ENCODE data around the gene DLGAP4. TPM values are rescaled to one million over a fixed set of nuclear protein-coding genes. Genes with fewer than 3 reads are reported as not detected.

Gene DLGAP4
- total and polyA plus RNA-seq, 9 of the 15 experiments (the other 6 are each of a cell fraction or from before 2014, with no cell fraction given) = 0.31 to 34.1 (median 4.5) TPM

DNA sequence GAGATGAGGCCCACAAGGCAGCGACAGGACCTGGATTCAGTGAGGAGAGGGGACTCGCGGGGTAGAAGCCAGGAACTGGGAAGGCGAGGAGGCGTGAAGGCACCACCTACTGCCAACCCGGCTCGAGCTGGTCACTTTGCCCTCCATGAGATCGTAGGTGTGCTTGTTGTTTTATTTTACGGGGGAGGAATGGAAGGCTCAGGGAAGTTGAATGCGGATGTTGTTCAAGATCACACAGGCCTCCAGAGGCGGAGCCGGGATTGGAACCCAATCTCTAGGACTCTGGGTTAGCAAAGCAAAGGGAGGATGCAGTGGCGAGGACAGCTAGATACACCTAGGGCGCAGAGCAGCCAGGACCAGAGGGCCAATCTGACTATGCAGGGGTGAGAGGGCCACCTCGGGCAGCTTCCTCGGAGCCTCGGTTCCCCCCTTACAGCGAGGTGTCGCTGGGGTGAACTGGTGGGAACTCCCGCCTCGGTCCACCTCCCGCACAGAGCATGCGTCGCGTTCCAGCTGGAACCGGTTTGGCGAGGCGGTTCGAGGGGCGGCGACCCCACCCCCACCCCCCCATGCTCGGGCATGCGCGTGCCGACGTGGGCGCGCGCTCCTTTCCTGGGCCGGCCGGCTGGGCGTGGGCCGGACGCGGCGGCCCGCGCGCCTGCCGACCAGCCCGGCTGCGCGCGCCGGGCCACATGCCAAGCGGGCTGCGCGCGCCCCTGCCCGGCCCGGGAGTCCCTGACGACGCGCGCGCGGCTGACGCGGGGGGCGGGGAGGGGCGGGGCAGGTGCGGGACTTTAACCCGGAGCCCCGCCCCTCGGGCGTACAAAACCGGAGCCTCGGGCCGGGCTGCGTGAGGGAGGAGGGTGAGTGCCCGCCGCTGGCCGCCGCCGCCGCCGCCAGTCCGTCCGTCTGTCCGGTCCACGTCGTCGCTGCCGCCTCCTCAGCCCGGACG lies 154.8 kb downstream of the DLGAP4 start (continued):
- TF ChIP-seq, protein P1, sequence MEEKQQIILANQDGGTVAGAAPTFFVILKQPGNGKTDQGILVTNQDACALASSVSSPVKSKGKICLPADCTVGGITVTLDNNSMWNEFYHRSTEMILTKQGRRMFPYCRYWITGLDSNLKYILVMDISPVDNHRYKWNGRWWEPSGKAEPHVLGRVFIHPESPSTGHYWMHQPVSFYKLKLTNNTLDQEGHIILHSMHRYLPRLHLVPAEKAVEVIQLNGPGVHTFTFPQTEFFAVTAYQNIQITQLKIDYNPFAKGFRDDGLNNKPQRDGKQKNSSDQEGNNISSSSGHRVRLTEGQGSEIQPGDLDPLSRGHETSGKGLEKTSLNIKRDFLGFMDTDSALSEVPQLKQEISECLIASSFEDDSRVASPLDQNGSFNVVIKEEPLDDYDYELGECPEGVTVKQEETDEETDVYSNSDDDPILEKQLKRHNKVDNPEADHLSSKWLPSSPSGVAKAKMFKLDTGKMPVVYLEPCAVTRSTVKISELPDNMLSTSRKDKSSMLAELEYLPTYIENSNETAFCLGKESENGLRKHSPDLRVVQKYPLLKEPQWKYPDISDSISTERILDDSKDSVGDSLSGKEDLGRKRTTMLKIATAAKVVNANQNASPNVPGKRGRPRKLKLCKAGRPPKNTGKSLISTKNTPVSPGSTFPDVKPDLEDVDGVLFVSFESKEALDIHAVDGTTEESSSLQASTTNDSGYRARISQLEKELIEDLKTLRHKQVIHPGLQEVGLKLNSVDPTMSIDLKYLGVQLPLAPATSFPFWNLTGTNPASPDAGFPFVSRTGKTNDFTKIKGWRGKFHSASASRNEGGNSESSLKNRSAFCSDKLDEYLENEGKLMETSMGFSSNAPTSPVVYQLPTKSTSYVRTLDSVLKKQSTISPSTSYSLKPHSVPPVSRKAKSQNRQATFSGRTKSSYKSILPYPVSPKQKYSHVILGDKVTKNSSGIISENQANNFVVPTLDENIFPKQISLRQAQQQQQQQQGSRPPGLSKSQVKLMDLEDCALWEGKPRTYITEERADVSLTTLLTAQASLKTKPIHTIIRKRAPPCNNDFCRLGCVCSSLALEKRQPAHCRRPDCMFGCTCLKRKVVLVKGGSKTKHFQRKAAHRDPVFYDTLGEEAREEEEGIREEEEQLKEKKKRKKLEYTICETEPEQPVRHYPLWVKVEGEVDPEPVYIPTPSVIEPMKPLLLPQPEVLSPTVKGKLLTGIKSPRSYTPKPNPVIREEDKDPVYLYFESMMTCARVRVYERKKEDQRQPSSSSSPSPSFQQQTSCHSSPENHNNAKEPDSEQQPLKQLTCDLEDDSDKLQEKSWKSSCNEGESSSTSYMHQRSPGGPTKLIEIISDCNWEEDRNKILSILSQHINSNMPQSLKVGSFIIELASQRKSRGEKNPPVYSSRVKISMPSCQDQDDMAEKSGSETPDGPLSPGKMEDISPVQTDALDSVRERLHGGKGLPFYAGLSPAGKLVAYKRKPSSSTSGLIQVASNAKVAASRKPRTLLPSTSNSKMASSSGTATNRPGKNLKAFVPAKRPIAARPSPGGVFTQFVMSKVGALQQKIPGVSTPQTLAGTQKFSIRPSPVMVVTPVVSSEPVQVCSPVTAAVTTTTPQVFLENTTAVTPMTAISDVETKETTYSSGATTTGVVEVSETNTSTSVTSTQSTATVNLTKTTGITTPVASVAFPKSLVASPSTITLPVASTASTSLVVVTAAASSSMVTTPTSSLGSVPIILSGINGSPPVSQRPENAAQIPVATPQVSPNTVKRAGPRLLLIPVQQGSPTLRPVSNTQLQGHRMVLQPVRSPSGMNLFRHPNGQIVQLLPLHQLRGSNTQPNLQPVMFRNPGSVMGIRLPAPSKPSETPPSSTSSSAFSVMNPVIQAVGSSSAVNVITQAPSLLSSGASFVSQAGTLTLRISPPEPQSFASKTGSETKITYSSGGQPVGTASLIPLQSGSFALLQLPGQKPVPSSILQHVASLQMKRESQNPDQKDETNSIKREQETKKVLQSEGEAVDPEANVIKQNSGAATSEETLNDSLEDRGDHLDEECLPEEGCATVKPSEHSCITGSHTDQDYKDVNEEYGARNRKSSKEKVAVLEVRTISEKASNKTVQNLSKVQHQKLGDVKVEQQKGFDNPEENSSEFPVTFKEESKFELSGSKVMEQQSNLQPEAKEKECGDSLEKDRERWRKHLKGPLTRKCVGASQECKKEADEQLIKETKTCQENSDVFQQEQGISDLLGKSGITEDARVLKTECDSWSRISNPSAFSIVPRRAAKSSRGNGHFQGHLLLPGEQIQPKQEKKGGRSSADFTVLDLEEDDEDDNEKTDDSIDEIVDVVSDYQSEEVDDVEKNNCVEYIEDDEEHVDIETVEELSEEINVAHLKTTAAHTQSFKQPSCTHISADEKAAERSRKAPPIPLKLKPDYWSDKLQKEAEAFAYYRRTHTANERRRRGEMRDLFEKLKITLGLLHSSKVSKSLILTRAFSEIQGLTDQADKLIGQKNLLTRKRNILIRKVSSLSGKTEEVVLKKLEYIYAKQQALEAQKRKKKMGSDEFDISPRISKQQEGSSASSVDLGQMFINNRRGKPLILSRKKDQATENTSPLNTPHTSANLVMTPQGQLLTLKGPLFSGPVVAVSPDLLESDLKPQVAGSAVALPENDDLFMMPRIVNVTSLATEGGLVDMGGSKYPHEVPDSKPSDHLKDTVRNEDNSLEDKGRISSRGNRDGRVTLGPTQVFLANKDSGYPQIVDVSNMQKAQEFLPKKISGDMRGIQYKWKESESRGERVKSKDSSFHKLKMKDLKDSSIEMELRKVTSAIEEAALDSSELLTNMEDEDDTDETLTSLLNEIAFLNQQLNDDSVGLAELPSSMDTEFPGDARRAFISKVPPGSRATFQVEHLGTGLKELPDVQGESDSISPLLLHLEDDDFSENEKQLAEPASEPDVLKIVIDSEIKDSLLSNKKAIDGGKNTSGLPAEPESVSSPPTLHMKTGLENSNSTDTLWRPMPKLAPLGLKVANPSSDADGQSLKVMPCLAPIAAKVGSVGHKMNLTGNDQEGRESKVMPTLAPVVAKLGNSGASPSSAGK (IDR thresholded peaks at IDR 0.05) = peak; percentile 99
- TF ChIP-seq ZNF3 (CRISPR knock-in tag; IDR thresholded peaks at IDR 0.05) (no peak), HIVEP1 (CRISPR knock-in tag; IDR thresholded peaks at IDR 0.05) (peak; percentile 57; the same call in 1 of the 2 replicates), ZSCAN32 (CRISPR knock-in tag; IDR thresholded peaks at IDR 0.05) (no peak)
- TF ChIP-seq, protein P2, sequence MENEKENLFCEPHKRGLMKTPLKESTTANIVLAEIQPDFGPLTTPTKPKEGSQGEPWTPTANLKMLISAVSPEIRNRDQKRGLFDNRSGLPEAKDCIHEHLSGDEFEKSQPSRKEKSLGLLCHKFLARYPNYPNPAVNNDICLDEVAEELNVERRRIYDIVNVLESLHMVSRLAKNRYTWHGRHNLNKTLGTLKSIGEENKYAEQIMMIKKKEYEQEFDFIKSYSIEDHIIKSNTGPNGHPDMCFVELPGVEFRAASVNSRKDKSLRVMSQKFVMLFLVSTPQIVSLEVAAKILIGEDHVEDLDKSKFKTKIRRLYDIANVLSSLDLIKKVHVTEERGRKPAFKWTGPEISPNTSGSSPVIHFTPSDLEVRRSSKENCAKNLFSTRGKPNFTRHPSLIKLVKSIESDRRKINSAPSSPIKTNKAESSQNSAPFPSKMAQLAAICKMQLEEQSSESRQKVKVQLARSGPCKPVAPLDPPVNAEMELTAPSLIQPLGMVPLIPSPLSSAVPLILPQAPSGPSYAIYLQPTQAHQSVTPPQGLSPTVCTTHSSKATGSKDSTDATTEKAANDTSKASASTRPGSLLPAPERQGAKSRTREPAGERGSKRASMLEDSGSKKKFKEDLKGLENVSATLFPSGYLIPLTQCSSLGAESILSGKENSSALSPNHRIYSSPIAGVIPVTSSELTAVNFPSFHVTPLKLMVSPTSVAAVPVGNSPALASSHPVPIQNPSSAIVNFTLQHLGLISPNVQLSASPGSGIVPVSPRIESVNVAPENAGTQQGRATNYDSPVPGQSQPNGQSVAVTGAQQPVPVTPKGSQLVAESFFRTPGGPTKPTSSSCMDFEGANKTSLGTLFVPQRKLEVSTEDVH (IDR thresholded peaks at IDR 0.05; ENCODE audit: low read depth, partially characterized antibody) = no peak
- TF ChIP-seq, protein P3, sequence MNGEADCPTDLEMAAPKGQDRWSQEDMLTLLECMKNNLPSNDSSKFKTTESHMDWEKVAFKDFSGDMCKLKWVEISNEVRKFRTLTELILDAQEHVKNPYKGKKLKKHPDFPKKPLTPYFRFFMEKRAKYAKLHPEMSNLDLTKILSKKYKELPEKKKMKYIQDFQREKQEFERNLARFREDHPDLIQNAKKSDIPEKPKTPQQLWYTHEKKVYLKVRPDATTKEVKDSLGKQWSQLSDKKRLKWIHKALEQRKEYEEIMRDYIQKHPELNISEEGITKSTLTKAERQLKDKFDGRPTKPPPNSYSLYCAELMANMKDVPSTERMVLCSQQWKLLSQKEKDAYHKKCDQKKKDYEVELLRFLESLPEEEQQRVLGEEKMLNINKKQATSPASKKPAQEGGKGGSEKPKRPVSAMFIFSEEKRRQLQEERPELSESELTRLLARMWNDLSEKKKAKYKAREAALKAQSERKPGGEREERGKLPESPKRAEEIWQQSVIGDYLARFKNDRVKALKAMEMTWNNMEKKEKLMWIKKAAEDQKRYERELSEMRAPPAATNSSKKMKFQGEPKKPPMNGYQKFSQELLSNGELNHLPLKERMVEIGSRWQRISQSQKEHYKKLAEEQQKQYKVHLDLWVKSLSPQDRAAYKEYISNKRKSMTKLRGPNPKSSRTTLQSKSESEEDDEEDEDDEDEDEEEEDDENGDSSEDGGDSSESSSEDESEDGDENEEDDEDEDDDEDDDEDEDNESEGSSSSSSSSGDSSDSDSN (IDR thresholded peaks at IDR 0.05; ENCODE audit: borderline replicate concordance in 1 of 2, low read depth in 2 of 2, low read length in 2 of 2) = no peak

Data from K562 (cell line).